Parathyroid adenoma (tissue), 2 donors: ENCODE results near the gene C2CD4D.

Experiments
- H2AFZ ChIP-seq: fragments of 300-600 bp; sonication (generic); one replicate; pipeline ENCODE4 v1.7.0; 2017; ENCODE audit warnings: antibody characterized with exemption, mild to moderate bottlenecking
- H3K27ac ChIP-seq: fragments of 300-600 bp; sonication (generic); one replicate; pipeline ENCODE4 v1.7.0; 2017
- H3K27me3 ChIP-seq: fragments of 300-600 bp; sonication (generic); one replicate; pipeline ENCODE4 v1.7.0; 2017; ENCODE audit warnings: low read length; ENCODE audit not compliant: control insufficient read depth, insufficient read depth
- H3K36me3 ChIP-seq: fragments of 300-600 bp; sonication (generic); one replicate; pipeline ENCODE4 v1.7.0; 2017; ENCODE audit warnings: low read length; ENCODE audit not compliant: control insufficient read depth, insufficient read depth
- H3K4me1 ChIP-seq: fragments of 300-600 bp; sonication (generic); one replicate; pipeline ENCODE4 v1.7.0; 2017; ENCODE audit warnings: control low read depth
- H3K4me2 ChIP-seq: fragments of 300-600 bp; sonication (generic); one replicate; pipeline ENCODE4 v1.7.0; 2017; ENCODE audit warnings: low read length
- H3K4me3 ChIP-seq: fragments of 300-600 bp; sonication (generic); one replicate; pipeline ENCODE4 v1.7.0; 2017; ENCODE audit warnings: low read depth, low read length
- H3K79me2 ChIP-seq: fragments of 300-600 bp; sonication (generic); one replicate; pipeline ENCODE4 v1.7.0; 2017; ENCODE audit warnings: control low read depth
- H3K9ac ChIP-seq: fragments of 300-600 bp; sonication (generic); one replicate; pipeline ENCODE4 v1.7.0; 2017; ENCODE audit warnings: mild to moderate bottlenecking
- H3K9me3 ChIP-seq: fragments of 300-600 bp; sonication (generic); one replicate; pipeline ENCODE4 v1.7.0; 2017; ENCODE audit warnings: low read length; ENCODE audit not compliant: control insufficient read depth
- CTCF ChIP-seq: fragments of 300-600 bp; sonication (generic); IDR thresholded peaks from one replicate; pipeline ENCODE4 v1.7.0; 2017; ENCODE audit warnings: antibody characterized with exemption, mild to moderate bottlenecking
- donor health status: primary hyperparathyroidism.

C2CD4D gene

GRCh38 chr1:151799179-151800022 lies 40.2 kb downstream of the C2CD4D start:
- Histone ChIP-seq H3K4me2 (no peak overlapping the region), H3K4me1 (peaks cover under 1% of the 10 kb centered on the region), H2AFZ (no peak overlapping the region), H3K9ac (no peak overlapping the region), H3K79me2 (no peaks in the 10 kb centered on the region), H3K27ac (no peak overlapping the region), H3K36me3 (no peaks in the 10 kb centered on the region), H3K4me3 (no peak overlapping the region), H3K27me3 (no peaks in the 10 kb centered on the region), H3K9me3 (no peaks in the 10 kb centered on the region)
- no peak for TF ChIP-seq CTCF

GRCh38 chr1:151798571-151798970 lies 41.0 kb downstream of the C2CD4D start:
- no peak overlapping the region for H3K4me3 ChIP-seq
- H3K27me3 ChIP-seq = no peaks in the 10 kb centered on the region
- no peak overlapping the region for H2AFZ ChIP-seq
- TF ChIP-seq CTCF = no peak
- H3K27ac ChIP-seq = no peak overlapping the region
- H3K36me3 ChIP-seq = no peaks in the 10 kb centered on the region
- no peaks in the 10 kb centered on the region for H3K9me3 ChIP-seq
- H3K9ac ChIP-seq = no peak overlapping the region
- H3K79me2 ChIP-seq = no peaks in the 10 kb centered on the region
- H3K4me2 ChIP-seq = no peak overlapping the region
- H3K4me1 ChIP-seq = no peaks in the 10 kb centered on the region

GRCh38 chr1:151790940-151791651 lies 48.5 kb downstream of the C2CD4D start:
- Histone ChIP-seq H3K4me2 (peak overlapping the region; percentile 78), H3K27me3 (no peaks in the 10 kb centered on the region), H3K9ac (no peak overlapping the region), H3K9me3 (no peaks in the 10 kb centered on the region), H3K27ac (peak overlapping the region; percentile 50), H2AFZ (peak overlapping the region; percentile 52), H3K4me1 (no peaks in the 10 kb centered on the region), H3K4me3 (peak overlapping the region; percentile 85), H3K36me3 (no peaks in the 10 kb centered on the region), H3K79me2 (no peaks in the 10 kb centered on the region)
- TF ChIP-seq CTCF = no peak

GRCh38 chr1:151790071-151790939 lies 49.3 kb downstream of the C2CD4D start, which contains the start of gene TDRKH:
Gene TDRKH, minus strand, starts transcription at chr1:151790500. Its CDS starts 7,478 bp downstream, at chr1:151783022.
- Histone ChIP-seq H3K27ac (peak within 1 kb of the TSS; percentile 82), H3K4me2 (peak within 1 kb of the TSS; percentile 78), H3K27me3 (no peaks in the 10 kb centered on the region), H3K4me1 (peaks cover 2% of the 10 kb centered on the region), H3K4me3 (peak within 1 kb of the TSS; percentile 85), H3K9me3 (no peaks in the 10 kb centered on the region), H3K9ac (no peak within 1 kb of the TSS), H2AFZ (peak within 1 kb of the TSS; percentile 59), H3K36me3 (no peaks in the 10 kb centered on the region), H3K79me2 (no peaks in the 10 kb centered on the region)
- peak; percentile 27 for TF ChIP-seq CTCF
